ENCODE data around the gene CATSPERB.

DNA sequence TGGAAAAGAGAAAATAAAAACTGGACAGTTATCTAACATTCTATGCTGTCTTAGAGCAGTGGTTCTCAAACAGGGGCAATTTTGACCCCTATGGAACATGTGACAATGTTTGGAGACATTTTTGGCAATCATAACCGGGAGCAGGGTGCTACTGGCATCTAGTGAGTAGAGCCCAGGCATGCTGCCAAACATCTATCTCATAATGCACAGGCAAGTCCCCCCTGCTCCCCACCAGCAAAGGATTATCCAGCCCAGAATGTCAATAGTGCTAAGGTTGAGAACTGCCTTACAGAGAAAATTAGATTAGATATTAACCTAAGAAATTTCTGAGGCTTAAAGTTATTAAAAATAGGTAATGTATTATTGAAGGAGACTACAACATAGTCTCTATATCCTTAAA lies 22.9 kb upstream of the CATSPERB start:
- TF ChIP-seq, protein P1, sequence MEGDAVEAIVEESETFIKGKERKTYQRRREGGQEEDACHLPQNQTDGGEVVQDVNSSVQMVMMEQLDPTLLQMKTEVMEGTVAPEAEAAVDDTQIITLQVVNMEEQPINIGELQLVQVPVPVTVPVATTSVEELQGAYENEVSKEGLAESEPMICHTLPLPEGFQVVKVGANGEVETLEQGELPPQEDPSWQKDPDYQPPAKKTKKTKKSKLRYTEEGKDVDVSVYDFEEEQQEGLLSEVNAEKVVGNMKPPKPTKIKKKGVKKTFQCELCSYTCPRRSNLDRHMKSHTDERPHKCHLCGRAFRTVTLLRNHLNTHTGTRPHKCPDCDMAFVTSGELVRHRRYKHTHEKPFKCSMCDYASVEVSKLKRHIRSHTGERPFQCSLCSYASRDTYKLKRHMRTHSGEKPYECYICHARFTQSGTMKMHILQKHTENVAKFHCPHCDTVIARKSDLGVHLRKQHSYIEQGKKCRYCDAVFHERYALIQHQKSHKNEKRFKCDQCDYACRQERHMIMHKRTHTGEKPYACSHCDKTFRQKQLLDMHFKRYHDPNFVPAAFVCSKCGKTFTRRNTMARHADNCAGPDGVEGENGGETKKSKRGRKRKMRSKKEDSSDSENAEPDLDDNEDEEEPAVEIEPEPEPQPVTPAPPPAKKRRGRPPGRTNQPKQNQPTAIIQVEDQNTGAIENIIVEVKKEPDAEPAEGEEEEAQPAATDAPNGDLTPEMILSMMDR (IDR thresholded peaks at IDR 0.05) = no peak
- TF ChIP-seq POLR2A (IDR thresholded peaks at IDR 0.05) = no peak

All from body of pancreas (tissue), 4 donors.